HG02885 (cell line): Measurements from ENCODE around the gene POU2AF3.

Source experiments
- ATAC-seq: cut with Tn5 transposase; IDR thresholded peaks from one replicate; pipeline ENCODE4 v1.9.1; 2021; ENCODE audit warnings: mild to moderate bottlenecking; ENCODE audit not compliant: unreplicated experiment, poor library complexity

The POU2AF3 gene

DNA sequence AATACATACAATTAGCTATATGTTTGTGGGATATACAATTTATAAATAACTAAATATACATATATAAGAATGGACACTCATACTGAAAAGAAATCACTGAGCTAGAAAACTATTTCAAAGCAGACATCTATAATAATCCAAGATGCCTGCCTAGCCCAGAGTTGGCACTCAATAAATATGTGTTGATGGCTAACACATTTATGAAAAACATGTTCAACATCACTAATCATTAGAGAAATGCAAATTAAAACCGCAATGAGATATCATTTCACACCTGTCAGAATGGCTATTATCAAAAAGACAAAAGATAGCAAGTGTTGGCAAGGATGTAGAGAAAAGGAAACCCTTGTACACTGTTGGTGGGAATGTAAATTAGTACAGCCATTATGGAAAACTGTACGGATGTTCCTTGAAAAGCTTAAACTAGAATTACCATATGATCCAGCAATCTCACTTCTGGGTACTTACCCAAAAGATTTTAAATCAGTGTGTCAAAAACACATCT is 50.9 kb downstream of the POU2AF3 start:
- no peak for ATAC-seq

DNA sequence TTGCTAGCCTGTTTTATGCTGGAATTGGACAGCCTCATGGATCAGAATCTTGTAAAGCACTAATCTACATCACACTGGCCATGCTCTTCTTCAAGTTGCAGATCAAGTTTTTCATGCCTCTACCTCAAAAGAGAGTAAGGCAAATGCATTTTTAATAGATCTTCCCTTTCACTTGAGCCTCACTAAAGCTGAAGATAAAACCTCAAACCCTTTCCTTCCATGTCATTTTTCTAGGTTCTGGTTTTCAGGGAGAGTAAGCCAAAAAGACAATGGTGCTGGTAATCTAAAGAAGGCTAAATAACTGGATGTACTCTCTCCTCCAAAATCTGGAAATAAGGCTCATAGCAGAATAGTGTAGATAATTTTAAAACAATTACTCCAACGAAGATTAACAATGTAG is 52.5 kb downstream of the POU2AF3 start:
- no peak for ATAC-seq

- ATAC-seq = no peak
These were observed 53.2 kb downstream of the POU2AF3 start for GRCh38 chr11:111351374-111352055.

- no peak for ATAC-seq
These were observed 53.9 kb downstream of the POU2AF3 start for GRCh38 chr11:111352231-111352746.

DNA sequence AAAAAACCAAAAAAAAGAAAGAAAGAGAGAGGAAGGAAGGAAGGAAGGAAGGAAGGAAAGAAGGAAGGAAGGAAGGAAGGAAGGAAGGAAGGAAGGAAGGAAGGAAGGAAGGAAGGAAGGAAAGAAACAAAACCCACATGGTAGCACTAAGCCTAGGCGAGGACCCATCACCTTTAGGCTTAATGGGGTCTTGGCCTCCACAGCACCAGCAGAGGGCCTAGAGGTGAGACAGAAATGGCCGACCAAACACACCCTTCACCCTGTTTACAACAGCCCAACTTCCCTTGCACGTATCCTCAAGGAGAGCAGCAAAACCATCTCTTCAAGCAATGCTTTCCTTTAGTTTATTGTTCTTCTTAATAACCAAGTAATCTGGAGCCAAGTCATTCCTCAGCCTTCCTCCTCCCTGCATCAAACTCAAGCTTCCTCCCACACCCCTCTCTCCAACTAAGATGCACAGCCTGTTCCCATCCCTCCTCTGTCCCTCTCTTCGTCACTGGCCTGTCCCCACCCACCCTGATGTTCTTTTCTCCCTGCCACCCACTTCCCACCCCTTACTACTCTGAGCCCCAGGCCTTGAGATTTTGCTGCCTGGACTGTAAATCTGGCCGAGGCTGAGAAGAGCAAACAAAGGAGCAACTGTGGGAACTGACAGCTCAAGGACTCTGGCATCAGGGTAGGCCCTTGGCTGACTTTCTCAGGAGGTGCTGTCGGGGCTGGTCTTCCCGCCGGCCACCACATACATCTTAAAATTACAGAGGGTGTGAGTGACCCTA is 54.8 kb downstream of the POU2AF3 start:
- ATAC-seq = no peak

- no peak for ATAC-seq
These were observed 55.6 kb downstream of the POU2AF3 start for GRCh38 chr11:111353776-111354600.

DNA sequence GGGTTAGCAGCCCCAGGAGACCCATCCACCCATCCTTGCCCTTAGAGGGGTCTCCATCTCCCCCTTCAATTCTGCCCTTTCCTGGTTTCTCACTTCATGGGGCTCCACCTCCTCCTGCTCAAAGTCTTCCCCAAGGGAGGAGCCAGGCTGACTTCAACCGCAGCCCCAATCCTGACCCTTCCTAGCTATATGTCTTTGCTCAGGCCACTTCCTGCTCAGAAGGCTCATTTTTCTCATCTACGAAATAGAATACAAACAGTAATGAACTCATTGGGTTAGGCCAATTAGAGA is 56.2 kb downstream of the POU2AF3 start:
- no peak for ATAC-seq

DNA sequence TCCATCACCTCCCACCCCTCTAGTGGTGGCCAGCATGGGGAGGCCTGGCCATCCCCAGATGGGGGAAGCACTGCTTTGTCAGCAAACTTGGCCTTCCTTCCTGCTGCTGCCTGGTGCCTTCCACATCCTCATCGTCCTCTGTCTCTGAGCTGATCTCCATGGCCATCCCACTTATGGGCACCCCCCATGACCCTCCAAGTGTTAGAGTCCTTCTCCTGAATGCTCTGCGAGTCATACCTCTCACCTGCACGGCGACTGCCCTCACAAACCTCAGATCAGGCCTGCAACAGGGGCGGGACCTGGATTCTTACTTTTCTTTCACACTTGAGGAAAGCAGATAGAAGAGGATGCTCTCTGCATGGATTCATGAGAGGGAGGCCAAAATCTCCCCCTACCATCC is 56.8 kb downstream of the POU2AF3 start:
- ATAC-seq = no peak

DNA sequence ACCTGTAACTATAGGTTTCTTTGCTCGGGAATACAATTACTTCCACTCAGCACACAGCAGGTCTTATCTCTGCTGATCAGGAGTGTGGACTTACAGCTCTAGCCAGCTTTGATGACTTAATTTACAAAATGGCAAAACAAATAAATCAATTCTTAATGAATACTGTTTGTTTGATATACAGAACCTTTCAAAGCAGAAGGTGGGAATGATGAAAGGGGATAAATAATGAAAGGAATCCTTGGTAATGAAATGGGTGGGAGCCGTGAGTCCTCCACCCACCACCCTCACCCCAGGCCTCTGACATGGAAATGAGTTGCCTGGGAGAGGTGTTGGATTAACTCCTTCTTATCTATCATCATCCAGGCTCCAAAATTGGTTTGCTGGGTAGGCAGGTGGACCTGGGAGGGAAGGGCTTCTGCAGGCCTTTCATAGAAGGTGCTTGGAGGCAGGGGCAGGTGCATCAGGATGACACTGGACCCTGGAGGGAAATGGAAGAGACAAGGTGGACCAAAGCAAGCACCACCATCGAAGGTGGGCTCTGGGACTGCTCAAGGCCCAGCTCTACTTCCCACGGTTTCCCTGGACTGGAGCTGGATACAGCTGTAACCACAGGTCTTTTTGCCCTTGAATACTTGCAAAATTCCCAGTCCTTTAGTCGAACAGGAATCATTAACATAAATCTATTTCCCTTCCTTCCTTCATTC is 57.8 kb downstream of the POU2AF3 start:
- no peak for ATAC-seq

DNA sequence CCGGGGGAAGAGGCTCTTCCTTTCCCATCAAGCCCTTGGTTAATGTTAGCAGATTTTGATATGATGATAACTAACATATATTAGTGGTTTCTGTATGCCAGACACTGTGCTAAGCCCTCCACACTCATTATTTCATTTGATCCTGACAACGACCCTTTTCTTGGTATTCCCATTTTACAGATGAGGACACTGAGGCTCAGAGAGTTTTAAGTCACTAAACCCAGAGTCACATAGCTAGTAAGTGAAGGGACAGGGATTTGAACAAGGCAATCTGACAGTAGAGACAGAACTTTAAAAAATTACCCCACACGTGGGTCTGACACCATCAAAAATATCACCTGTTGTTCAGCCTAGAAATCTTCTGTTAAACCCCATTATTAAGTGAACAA is 58.3 kb downstream of the POU2AF3 start:
- ATAC-seq = no peak

- ATAC-seq = no peak
These were observed 59.0 kb downstream of the POU2AF3 start for GRCh38 chr11:111357150-111358037.
